Measurements from ENCODE around the gene TIMM10B.

TIMM10B gene

GRCh38 chr11:6472934-6473333 is 8.4 kb upstream of the TIMM10B start:
- no peak for DNase-seq (ENCODE audit: low read depth)

GRCh38 chr11:6473451-6474412 is 7.6 kb upstream of the TIMM10B start, which contains the start of gene TRIM3:
TSS of gene TRIM3 (minus strand) at chr11:6473941. CDS start at chr11:6465695, 8,246 bp downstream.
- peak; percentile 68 for DNase-seq (ENCODE audit: low read depth)

DNA sequence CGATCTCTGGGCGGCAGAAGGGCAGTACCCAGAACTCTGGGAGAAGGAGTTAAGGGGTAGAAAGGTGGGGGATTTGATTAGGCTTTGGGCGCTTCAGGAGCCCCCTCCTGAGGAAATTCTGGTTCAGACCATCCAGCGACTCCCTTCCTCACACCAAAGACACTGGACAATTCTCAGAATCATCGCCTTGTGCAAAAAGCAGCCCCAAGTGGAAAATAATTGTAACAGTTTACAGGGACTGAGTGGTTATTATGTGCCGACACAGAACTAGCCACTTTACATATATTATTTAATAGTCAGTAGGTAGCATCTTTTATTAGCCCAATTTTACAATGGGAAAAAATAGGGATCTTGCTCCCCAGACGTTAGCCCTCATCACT is 6.9 kb upstream of the TIMM10B start:
- no peak for DNase-seq (ENCODE audit: low read depth)

- DNase-seq (ENCODE audit: low read depth), result no peak
These were observed 6.3 kb upstream of the TIMM10B start for GRCh38 chr11:6474806-6475500.

GRCh38 chr11:6475936-6476335 is 5.4 kb upstream of the TIMM10B start:
- DNase-seq (ENCODE audit: low read depth), result no peak

DNA sequence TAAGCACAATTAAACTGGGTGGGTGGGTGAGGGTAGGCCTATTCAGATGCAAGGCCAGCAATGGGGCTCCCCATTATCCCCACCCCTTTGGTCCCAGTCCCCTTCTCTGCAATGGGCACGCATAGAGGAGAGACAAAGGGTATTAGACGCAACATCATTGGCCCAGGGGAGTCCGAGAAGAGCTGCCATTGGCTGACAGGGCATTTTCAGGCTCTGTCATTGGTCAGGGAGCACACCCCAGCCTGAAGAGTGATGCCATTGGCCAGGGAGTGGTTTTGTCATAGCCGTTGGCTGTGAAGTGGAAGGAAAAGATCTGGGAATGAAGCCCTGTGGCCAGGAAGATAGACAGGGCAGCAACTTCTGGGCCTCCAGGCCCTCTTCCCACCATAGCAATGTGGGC is 4.7 kb upstream of the TIMM10B start:
- no peak for DNase-seq (ENCODE audit: low read depth)

DNA sequence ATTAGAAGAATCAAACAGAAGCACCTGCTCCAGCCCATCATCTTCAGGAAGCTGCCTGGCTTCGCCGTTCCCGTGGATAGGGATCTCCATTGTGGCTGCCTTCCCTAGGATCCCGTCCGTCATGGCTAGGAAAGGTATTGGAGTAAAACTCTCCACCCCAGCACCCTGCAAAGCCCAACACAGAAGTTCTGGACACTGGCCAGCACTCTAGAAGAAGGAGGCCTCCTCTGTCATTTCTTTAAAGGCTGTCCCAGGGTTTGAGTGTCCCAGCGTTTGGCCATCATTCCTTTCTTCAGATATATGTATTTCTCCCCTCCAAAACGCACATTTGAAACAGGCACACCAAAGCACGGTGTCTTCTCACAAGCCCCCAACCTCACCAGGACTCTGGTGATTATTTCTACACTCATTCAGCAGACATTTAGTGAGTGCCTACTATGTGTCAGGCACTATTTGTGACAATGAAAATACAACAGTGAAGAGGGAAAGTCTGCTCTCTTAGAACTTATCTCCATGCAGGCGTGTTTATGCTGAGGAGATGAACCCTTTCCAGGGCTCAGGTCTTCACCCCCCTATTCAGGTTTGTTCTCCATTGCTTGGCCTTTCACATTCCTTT is 894 bp upstream of the TIMM10B start:
- no peak for DNase-seq (ENCODE audit: low read depth)

GRCh38 chr11:6481924-6482275 is 599 bp downstream of the TIMM10B start:
- no peak for DNase-seq (ENCODE audit: low read depth)

GRCh38 chr11:6482441-6482840 is 1.1 kb downstream of the TIMM10B start:
- DNase-seq (ENCODE audit: low read depth), result no peak

DNA sequence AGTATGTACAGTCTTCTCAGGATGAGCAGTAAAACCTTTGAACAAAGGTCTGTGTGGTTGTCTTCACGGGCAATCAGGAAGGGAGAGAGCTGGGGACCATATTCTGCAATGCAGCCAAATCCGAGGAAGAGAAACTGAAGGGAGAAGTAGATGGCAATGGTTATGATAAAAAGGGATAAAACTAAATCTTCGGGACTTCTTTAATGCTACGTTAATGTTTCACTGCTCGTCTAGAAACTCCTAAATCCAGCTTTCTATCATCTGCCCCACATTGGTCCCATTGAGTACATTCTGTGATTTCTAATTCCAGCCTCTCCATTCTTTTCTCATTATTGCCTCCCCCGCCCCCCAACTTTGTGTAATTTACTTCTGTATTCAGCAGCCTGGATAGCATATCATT is 1.7 kb downstream of the TIMM10B start:
- no peak for DNase-seq (ENCODE audit: low read depth)

DNA sequence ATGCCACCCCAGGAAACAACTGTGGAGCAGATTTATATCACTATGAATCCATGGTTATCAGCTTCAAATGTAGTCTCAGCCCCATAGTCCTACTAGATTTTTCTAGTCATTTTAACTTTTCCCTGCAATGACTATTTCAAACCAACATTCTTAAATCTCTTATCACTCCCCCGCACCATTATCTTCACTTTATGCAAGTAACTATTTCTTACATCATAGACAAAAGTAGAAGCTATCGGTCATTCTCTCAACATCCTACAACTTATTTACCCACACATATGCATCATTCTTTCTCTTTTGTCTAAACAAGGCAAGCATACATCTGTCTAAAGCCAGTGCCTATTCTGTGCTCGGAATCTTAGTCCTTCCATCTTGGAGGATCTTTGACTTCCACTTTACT is 4.4 kb downstream of the TIMM10B start:
- no peak for DNase-seq (ENCODE audit: low read depth)

GRCh38 chr11:6486256-6486655 is 5.0 kb downstream of the TIMM10B start:
- no peak for DNase-seq (ENCODE audit: low read depth)

GRCh38 chr11:6486938-6487337 is 5.6 kb downstream of the TIMM10B start:
- DNase-seq (ENCODE audit: low read depth), result no peak

- no peak for DNase-seq (ENCODE audit: low read depth)
These were observed 7.0 kb downstream of the TIMM10B start for GRCh38 chr11:6488342-6488741.

DNA sequence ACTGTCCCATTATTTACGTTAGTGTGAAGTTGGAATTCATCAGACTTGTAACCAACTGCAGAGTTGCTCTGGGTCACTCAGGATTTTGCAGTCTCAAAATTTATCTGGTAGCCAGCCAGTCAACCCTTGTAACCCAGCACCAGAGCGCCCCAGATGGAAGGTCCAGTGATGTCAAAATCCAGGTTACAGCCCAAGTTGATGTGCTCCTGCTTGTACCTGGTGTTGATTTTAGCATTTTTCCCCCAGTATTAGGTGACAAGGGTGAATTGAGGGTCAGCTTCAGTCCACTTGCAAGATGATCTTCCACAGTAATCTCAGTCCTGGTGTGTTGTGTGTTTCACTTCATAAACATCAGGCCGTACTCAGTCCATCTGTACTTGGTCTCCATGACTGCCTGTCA is 7.5 kb downstream of the TIMM10B start:
- no peak for DNase-seq (ENCODE audit: low read depth)

GRCh38 chr11:6489306-6489705 is 8.0 kb downstream of the TIMM10B start:
- DNase-seq (ENCODE audit: low read depth), result no peak

GRCh38 chr11:6497069-6497839 is 16.0 kb downstream of the TIMM10B start, which contains the start of gene DNHD1:
TSS of gene DNHD1 (plus strand) at chr11:6497280. CDS start at chr11:6498216, 936 bp downstream.
- DNase-seq (ENCODE audit: low read depth), result no peak

DNA sequence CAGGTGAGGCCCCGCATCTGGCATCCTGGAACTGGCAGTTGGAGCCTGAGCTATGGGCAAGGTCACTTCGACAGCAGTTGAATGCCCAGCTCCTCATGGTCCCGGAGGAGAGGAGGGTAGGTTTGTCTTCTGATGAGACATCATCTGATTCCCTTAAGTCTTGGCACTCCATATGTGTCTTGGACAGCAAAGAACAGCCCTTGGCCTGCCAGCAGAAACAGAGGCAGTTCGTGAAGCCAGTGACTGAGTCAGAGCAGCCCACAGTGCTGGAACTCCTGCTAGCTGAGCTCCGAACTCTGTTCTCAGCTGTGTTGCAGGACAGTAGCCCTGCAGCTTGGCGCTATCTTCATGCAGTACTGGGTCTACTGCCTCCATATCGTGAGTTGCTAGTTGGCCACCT is 16.8 kb downstream of the TIMM10B start:
- DNase-seq (ENCODE audit: low read depth), result no peak

DNA sequence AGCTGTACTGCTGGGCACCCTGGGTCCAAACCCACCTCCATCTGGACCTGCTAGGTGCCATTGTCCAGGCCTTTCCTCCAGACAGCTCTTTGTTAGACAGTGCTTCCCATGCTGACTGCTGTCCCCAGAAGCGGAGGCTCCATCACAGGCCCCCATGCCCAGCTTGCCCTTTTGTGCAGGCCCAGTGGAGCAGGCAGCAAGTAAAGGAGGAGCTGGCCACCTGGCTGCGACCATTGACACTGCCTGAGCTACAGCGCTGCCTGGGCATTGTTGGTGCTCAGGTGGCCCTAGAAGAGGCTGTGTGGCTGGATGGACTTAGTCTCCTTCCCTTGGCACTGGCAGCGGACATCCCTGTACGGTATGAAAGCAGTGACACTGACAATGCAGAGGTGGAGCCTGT is 17.2 kb downstream of the TIMM10B start:
- no peak for DNase-seq (ENCODE audit: low read depth)

DNA sequence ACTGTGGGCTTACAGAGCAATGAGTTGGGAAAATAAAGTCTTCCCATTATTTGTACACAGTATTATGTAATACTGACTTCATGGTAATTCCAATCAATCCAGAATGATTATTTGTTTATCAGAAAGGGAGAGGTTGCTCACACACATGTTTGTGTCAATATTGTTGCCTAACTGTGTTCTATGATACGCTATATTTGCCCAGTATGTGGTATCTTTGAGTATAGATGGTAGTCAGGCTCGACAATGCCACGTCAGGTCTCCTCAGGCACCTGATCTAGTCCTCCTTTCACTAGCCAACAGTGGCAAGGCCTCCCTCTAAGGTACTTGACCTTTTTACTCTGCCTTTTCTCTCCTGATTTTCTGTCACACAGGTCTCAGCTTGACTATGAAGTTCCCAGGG is 21.1 kb downstream of the TIMM10B start:
- DNase-seq (ENCODE audit: low read depth), result no peak

DNA sequence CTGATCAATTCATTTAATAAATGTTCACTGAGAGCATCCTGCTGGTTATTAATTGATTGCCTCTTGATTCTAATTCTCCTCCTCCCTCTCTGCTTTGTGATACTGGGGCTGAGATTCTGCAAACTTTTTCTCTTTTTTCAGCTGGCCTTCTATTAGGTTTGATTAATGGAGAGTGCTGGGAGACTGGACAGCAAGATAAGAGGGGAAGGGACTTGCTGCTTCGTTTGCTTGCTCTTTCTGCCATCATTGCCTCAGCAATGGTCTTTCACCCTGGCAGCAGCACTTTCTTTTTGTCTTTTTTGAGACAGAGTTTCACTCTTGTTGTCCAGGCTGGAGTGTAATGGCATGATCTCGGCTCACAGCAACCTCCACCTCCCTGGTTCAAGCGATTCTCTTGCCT is 22.9 kb downstream of the TIMM10B start:
- DNase-seq (ENCODE audit: low read depth), result no peak

All from activated T-helper 9 cell treated with anti-CD3 and anti-CD28 coated beads, Interleukin-2, amount 50 U/mL, for 16 hours (primary cell).